TTC549 (cell line): ENCODE results near the gene EID1.

Experiments used
- FAIRE-seq: peaks from 2 replicates; lab custom pipeline; 2012; peaks lifted over from hg19 to GRCh38; lab: Jason Lieb, UNC

Gene EID1

GRCh38 chr15:48913141-48913540 is 35.2 kb downstream of the EID1 start:
- no peak for FAIRE-seq

DNA sequence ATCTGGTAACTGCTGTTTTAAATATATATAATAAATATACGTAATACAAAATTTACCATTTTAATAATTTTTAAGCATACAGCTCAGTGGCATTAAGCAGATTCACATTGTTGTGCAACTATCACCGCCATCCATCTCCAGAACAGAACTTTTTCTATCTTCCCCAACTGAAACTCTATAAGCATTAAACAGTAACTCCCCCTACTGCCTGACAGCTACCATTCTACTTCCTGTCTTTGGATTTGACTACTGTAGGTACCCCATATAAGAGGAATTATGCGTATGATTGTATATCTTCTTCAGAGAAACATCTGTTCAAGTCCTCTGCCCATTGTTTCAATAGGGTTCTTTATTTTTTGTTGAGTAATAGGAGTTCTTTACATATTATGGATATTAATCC is 36.8 kb downstream of the EID1 start:
- FAIRE-seq: no peak

- no peak for FAIRE-seq
Observed at GRCh38 chr15:48915861-48916260, 37.9 kb downstream of the EID1 start.

GRCh38 chr15:48916721-48917120 is 38.8 kb downstream of the EID1 start:
- FAIRE-seq: no peak

DNA sequence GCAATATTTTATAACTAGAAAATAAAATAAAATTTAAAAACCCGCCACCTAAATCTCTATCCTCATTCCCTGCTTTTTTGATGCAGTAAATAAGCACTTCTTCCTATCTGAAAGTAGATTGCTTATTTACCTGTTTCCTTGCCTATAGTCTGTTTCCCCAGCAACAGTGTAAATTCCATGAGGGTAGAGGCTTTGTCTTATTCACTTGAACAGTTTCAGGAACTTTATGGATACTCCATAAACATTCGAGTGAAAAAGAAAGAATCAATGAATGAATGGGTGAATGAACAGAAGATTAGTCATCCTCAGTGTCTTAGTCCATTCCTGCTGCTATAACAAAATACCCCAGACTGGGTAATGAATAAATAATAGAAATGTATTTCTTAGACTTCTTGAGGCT is 44.1 kb downstream of the EID1 start:
- FAIRE-seq: no peak

GRCh38 chr15:48924528-48925393 is 46.8 kb downstream of the EID1 start:
- FAIRE-seq: no peak

- no peak for FAIRE-seq
Observed at GRCh38 chr15:48925714-48926223, 47.8 kb downstream of the EID1 start.

DNA sequence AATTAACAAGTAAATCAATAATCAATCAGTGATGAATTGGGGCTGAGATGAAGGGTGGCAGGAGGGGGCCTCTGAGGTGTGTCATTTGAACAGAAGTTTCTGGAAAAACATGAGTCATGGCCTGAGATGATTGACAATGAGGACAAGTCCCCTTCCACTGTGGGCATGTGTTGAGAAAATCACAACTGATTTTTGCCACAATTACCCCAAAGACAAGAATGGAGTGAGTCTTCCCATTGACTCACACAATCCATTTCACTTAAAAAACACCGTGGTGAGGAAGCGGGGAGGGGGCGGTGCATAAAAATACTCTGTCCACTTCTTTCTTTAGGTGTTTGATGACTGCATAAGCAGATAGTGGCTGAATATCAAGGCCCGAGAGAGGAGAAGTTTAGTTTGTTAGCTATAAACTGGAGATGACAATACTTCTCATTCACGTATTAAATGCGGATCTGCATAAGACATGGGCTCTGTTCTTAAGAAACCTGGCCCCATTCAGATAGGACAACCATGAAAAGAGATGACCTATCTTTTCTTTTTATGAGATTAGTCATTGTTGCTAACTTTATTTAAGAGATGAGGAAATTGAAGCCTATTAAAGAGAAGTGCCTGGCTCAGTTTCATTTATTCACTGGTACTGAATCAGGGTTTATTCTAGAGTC is 51.1 kb downstream of the EID1 start:
- no peak for FAIRE-seq

DNA sequence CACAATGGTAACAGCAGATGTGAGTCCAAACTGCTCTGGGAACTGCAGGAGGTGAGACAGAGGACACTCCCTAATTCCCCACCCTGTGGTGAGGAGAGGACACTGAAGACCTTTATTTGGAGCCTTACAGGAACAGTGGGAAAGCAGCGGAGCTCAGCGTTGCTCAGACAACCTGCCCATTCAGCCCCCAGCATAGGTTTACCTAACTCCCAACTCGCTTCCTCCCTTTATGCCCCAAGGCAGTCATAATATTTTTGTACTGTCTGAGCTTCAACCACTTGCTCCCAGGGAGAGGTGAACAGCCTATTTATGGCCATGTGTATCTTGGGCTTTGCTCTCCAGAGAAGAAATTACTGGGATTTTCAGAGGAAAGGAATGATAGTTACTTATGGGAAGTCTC is 51.7 kb downstream of the EID1 start:
- no peak for FAIRE-seq
